ENCODE data around the gene AK8.

GRCh38 chr9:132806723-132807421, 71.2 kb downstream of the AK8 start:
- TF ChIP-seq EP300 (IDR thresholded peaks at IDR 0.05) = no peak
- TF ChIP-seq, protein P1, sequence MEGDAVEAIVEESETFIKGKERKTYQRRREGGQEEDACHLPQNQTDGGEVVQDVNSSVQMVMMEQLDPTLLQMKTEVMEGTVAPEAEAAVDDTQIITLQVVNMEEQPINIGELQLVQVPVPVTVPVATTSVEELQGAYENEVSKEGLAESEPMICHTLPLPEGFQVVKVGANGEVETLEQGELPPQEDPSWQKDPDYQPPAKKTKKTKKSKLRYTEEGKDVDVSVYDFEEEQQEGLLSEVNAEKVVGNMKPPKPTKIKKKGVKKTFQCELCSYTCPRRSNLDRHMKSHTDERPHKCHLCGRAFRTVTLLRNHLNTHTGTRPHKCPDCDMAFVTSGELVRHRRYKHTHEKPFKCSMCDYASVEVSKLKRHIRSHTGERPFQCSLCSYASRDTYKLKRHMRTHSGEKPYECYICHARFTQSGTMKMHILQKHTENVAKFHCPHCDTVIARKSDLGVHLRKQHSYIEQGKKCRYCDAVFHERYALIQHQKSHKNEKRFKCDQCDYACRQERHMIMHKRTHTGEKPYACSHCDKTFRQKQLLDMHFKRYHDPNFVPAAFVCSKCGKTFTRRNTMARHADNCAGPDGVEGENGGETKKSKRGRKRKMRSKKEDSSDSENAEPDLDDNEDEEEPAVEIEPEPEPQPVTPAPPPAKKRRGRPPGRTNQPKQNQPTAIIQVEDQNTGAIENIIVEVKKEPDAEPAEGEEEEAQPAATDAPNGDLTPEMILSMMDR (IDR thresholded peaks at IDR 0.05) = no peak
